RWPE2 (cell line): ENCODE data around the gene PTPRD.

Experiments
- ATAC-seq: fragments of 200-7000 bp; cut with Tn5 transposase; 3 replicates; pipeline ENCODE4 v1.9.1; 2021; ENCODE audit warnings: low read depth
- DNase-seq: peaks from one replicate; pipeline ENCODE4 v3.0.0-alpha.2; 2020; ENCODE audit warnings: low spot score
- H3K27ac ChIP-seq: fragments of 450-650 bp; 2 replicates; pipeline ENCODE4 v1.5.1; 2017; ENCODE audit warnings: mild to moderate bottlenecking; ENCODE audit not compliant: poor library complexity, severe bottlenecking
- H3K27me3 ChIP-seq: fragments of 250-450 bp; sonication (Bioruptor Pico); 2 replicates; pipeline ENCODE4 v1.5.1; 2021; ENCODE audit warnings: mild to moderate bottlenecking, moderate library complexity; ENCODE audit not compliant: insufficient read depth, poor library complexity, severe bottlenecking
- H3K36me3 ChIP-seq: fragments of 250-450 bp; sonication (Bioruptor Pico); 2 replicates; pipeline ENCODE4 v1.5.1; 2020; ENCODE audit warnings: low read depth, mild to moderate bottlenecking, moderate library complexity
- H3K4me1 ChIP-seq: fragments of 250-450 bp; sonication (Bioruptor Pico); 2 replicates; pipeline ENCODE4 v1.5.1; 2021; ENCODE audit warnings: mild to moderate bottlenecking, moderate library complexity; ENCODE audit not compliant: insufficient read depth, poor library complexity, severe bottlenecking
- H3K4me3 ChIP-seq: fragments of 250-450 bp; sonication (Bioruptor Pico); 2 replicates; pipeline ENCODE4 v1.5.1; 2021; ENCODE audit warnings: mild to moderate bottlenecking, moderate library complexity; ENCODE audit not compliant: severe bottlenecking
- H3K9me3 ChIP-seq: fragments of 250-450 bp; sonication (Bioruptor Pico); 2 replicates; pipeline ENCODE4 v1.5.1; 2021; ENCODE audit warnings: mild to moderate bottlenecking, moderate library complexity; ENCODE audit not compliant: severe bottlenecking
- TF ChIP-seq, protein P1 (sequence below): fragments of 450-650 bp; IDR thresholded peaks from one replicate; pipeline ENCODE4 v1.5.1; 2017; ENCODE audit warnings: mild to moderate bottlenecking, moderate library complexity; ENCODE audit not compliant: poor library complexity, severe bottlenecking

PTPRD gene

DNA sequence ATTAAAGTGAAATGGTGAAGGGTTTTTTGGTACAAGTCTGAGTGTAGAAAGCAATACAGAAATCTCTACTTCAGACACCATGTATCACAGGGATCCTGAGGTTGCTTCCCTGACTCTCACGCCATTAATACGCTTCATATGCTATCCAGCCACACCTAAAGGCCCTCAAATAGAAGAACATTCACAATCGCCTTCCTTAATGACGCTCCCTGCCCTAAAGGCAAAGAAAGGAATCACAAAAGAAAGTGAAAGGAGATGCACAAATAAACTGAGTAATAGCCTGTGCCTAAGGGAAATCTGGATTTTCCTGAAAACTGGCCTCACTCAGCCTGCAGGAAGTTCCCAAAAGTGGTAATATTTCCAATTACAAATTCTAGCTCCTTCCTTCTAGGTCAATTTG, 1810.6 kb downstream of the PTPRD start:
- no peaks in the 10 kb centered on the region for H3K9me3 ChIP-seq
- TF ChIP-seq, protein P1, sequence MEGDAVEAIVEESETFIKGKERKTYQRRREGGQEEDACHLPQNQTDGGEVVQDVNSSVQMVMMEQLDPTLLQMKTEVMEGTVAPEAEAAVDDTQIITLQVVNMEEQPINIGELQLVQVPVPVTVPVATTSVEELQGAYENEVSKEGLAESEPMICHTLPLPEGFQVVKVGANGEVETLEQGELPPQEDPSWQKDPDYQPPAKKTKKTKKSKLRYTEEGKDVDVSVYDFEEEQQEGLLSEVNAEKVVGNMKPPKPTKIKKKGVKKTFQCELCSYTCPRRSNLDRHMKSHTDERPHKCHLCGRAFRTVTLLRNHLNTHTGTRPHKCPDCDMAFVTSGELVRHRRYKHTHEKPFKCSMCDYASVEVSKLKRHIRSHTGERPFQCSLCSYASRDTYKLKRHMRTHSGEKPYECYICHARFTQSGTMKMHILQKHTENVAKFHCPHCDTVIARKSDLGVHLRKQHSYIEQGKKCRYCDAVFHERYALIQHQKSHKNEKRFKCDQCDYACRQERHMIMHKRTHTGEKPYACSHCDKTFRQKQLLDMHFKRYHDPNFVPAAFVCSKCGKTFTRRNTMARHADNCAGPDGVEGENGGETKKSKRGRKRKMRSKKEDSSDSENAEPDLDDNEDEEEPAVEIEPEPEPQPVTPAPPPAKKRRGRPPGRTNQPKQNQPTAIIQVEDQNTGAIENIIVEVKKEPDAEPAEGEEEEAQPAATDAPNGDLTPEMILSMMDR, result no peak
- no peak overlapping the region for H3K4me3 ChIP-seq
- no peak for DNase-seq
- H3K4me1 ChIP-seq, result no peaks in the 10 kb centered on the region
- no peak for ATAC-seq
- no peaks in the 10 kb centered on the region for H3K36me3 ChIP-seq
- no peak overlapping the region for H3K27ac ChIP-seq
- no peaks in the 10 kb centered on the region for H3K27me3 ChIP-seq

DNA sequence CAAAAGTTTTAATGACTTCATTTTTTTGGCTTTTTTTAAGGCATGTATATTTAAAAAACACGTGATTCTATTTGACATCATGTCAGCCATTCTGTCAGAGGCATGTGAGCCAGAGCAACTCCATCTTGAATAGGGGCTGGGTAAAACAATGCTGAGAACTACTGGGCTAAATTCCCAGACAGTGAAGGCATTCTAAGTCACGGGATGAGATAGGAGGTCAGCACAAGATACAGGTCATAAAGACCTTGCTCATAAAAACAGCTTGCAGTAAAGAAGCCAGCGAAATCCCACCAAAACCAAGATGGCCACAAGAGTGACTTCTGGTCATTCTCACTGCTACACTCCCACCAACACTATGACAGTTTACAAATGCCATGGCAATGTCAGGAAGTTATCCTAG, 1812.6 kb downstream of the PTPRD start:
- Histone ChIP-seq H3K36me3 (no peaks in the 10 kb centered on the region), H3K4me1 (no peaks in the 10 kb centered on the region), H3K27me3 (no peaks in the 10 kb centered on the region), H3K9me3 (no peaks in the 10 kb centered on the region), H3K4me3 (no peak overlapping the region), H3K27ac (no peak overlapping the region)
- TF ChIP-seq, protein P1, result no peak
- ATAC-seq (no peak), DNase-seq (no peak)

DNA sequence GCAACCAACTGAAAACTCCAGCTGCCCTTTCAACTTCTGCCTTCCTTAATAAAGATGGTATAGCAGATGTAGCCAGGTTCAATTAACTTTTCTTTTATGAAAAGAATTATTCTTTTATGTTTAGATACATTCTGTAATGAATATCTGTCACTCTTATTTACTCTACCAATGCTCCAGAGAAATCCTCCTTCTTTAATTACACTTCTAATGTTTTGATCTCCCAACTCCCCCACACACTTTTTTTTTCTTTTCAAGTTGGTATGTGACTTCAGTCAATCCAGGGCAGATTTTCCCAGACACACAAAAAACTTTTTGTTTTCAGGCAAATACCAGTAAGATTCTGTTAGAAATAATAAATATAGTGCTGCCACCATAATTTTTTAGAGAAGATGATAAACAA, 1813.2 kb downstream of the PTPRD start:
- no peaks in the 10 kb centered on the region for H3K9me3 ChIP-seq
- no peaks in the 10 kb centered on the region for H3K27me3 ChIP-seq
- H3K36me3 ChIP-seq, result no peaks in the 10 kb centered on the region
- no peaks in the 10 kb centered on the region for H3K4me1 ChIP-seq
- ATAC-seq, result no peak
- no peak for DNase-seq
- no peak overlapping the region for H3K27ac ChIP-seq
- TF ChIP-seq, protein P1, result no peak
- H3K4me3 ChIP-seq, result no peak overlapping the region

DNA sequence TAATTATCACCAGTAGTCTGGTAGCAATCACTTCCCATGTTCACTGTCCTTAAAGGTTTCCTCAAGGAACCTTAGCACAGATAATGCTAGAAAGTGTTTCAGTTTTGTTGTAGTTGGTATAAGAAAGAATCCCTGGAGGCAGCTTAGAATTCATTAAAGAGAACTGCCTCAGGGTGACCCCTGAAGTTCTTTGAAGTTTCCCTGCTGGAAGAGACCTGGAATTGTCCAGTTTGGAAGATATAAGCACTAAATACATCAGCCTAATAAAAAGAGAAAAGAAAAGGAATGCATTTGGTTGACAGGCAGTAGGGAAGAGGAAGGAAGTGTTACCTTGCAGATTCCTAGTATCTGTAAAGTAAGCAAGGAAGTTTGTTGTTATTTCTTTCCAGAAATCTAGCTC, 1813.6 kb downstream of the PTPRD start:
- DNase-seq (no peak), ATAC-seq (no peak)
- TF ChIP-seq, protein P1, result no peak
- Histone ChIP-seq H3K4me3 (no peak overlapping the region), H3K9me3 (no peaks in the 10 kb centered on the region), H3K4me1 (no peaks in the 10 kb centered on the region), H3K36me3 (no peaks in the 10 kb centered on the region), H3K27ac (no peak overlapping the region), H3K27me3 (no peaks in the 10 kb centered on the region)

DNA sequence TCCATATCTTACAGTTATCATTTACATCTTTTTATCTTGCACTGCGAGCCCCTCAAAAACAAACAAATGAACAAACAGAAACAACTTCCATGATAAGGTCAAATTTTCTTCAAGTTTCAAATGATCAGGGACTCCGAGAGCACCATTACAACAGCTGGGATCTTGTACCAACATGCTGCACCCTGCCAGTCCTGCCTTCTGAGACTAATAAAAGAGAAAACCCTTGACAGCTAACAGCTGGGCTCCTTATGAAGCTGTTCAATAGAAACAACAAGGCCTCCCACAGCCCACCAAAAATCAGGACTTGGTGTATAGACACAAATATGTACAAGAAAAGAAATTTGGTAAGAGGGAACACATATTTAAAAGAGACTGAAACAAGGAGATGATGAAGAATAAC, 1828.0 kb downstream of the PTPRD start:
- Histone ChIP-seq H3K27me3 (peaks cover 3% of the 10 kb centered on the region), H3K9me3 (no peaks in the 10 kb centered on the region), H3K4me1 (no peaks in the 10 kb centered on the region), H3K27ac (no peak overlapping the region), H3K36me3 (no peaks in the 10 kb centered on the region), H3K4me3 (no peak overlapping the region)
- ATAC-seq, result no peak
- no peak for DNase-seq
- TF ChIP-seq, protein P1, result no peak
